Loucy (cell line): ENCODE data around the gene TMPRSS6.

Experiments used
- EZH2phosphoT487 ChIP-seq: fragments of 200-600 bp; IDR thresholded peaks from 2 replicates; pipeline ENCODE4 v1.6.1; 2018; ENCODE audit warnings: antibody characterized with exemption, mild to moderate bottlenecking, moderate library complexity, borderline replicate concordance
- TF ChIP-seq, protein P1 (sequence below): fragments of 200-600 bp; sonication (generic); conservative IDR thresholded peaks from 2 replicates; pipeline ENCODE4 v1.5.1; 2014; ENCODE audit warnings: mild to moderate bottlenecking, antibody characterized with exemption, low read length

DNA sequence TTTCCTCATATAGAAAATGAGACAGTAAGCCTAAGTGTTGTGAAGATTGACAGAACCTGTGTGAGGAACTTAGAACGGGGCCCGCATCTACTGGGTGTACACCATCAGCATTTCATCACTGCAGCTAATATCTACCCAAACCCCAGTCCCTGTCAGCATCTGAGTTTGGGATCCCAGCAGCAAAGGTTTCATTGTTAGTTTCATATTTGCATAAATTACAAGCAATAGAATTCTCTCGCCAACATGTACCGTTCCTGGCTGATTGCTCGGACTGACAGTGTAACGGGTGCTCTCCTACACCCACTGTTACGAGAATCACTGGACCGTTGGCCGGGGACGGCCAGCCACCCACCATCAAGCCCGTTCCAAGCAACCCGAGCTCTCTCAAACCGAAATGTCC is 10.4 kb upstream of the TMPRSS6 start:
- TF ChIP-seq, protein P1, sequence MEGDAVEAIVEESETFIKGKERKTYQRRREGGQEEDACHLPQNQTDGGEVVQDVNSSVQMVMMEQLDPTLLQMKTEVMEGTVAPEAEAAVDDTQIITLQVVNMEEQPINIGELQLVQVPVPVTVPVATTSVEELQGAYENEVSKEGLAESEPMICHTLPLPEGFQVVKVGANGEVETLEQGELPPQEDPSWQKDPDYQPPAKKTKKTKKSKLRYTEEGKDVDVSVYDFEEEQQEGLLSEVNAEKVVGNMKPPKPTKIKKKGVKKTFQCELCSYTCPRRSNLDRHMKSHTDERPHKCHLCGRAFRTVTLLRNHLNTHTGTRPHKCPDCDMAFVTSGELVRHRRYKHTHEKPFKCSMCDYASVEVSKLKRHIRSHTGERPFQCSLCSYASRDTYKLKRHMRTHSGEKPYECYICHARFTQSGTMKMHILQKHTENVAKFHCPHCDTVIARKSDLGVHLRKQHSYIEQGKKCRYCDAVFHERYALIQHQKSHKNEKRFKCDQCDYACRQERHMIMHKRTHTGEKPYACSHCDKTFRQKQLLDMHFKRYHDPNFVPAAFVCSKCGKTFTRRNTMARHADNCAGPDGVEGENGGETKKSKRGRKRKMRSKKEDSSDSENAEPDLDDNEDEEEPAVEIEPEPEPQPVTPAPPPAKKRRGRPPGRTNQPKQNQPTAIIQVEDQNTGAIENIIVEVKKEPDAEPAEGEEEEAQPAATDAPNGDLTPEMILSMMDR: no peak
- no peak for TF ChIP-seq EZH2phosphoT487
